ENCODE measurements around the gene KLHL11.

The KLHL11 gene

DNA sequence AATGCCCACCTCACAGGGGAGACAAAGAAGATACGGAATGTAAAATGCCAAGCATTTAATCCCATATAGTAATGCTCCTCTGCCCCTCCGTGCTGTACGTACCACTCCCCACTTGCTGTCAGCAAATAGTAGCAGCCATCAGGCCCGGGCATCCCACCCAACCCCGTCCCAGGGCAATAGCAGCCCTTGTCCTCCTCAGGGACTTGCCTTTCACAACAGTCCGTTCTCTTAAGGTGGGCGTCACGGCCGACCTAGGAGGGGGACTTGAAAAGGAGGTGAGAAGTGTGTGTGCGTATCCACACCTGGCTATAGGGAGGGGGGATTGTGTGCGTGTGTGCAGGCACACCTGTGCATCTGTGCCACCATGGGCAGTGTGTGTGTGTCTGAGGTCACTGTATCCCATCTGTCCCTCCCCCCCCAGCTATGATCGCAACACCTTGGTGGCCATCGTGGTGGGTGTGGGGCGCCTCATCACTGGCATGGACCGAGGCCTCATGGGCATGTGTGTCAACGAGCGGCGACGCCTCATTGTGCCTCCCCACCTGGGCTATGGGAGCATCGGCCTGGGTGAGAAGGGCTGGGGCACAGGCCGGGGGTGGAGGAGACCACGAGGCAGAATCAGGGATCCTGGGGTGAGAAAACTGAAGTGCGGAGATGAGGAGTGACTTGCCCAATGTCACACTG lies 48.4 kb downstream of the KLHL11 start:
- H3K4me3 ChIP-seq (replicated peaks in 1 of 2; ENCODE audit: low read depth in 2 of 2, low read length in 2 of 2): no peak overlapping the region
- DNase-seq (ENCODE audit: low read depth in 2 of 2): no peak
- TF ChIP-seq, protein P1, sequence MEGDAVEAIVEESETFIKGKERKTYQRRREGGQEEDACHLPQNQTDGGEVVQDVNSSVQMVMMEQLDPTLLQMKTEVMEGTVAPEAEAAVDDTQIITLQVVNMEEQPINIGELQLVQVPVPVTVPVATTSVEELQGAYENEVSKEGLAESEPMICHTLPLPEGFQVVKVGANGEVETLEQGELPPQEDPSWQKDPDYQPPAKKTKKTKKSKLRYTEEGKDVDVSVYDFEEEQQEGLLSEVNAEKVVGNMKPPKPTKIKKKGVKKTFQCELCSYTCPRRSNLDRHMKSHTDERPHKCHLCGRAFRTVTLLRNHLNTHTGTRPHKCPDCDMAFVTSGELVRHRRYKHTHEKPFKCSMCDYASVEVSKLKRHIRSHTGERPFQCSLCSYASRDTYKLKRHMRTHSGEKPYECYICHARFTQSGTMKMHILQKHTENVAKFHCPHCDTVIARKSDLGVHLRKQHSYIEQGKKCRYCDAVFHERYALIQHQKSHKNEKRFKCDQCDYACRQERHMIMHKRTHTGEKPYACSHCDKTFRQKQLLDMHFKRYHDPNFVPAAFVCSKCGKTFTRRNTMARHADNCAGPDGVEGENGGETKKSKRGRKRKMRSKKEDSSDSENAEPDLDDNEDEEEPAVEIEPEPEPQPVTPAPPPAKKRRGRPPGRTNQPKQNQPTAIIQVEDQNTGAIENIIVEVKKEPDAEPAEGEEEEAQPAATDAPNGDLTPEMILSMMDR (IDR thresholded peaks at IDR 0.05; ENCODE audit: low read depth, low read length): no peak

DNA sequence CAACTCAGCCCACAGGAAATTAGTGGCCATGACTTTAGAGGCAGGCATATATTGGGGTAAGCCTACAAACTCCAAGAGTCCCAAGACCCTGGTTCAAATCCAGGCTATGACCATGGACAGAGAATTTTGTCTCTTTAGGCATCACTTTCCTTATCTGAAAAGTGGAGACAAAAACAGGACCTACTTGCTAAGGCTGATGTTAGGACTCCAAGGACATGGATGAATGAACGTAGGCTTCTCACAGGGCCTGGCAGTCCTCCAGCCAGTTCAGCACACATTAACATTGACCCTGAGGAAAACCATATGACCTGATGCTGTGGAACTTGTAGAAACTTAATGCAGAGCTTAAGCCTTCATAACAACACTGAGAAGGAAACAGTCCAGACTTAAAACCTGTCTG lies 51.0 kb downstream of the KLHL11 start:
- TF ChIP-seq, protein P1 (IDR thresholded peaks at IDR 0.05; ENCODE audit: low read depth, low read length): no peak
- peak overlapping the region; percentile 77 to 82 for H3K4me3 ChIP-seq (replicated peaks in 1 of 2; ENCODE audit: low read depth in 2 of 2, low read length in 2 of 2)
- peak; percentile 31 to 49 for DNase-seq (ENCODE audit: low read depth in 2 of 2)

DNA sequence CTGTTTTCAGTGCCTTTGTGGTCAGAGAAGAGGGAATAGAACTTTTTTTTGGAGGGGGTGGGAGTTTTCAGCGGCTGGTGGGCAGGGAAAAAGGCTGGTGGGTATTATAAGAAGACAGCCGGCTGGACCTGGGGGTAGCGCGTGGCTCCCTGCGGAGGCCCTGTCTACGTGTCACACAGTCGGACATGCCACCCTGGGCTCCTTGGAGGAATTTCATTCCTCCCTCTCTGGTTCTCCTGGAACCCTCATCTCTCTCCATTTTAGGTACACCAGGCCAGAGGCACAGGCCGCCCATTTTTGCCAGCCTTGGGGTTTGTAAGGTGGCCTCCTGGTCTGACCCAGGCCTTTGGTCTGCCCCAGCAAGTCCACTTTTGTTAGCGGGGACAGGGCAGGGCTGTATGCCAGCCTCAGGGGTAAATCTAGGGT lies 51.5 kb downstream of the KLHL11 start:
- H3K4me3 ChIP-seq (replicated peaks in 1 of 2; ENCODE audit: low read depth in 2 of 2, low read length in 2 of 2): peak overlapping the region; percentile 77 to 82
- DNase-seq (ENCODE audit: low read depth in 2 of 2): no peak
- TF ChIP-seq, protein P1 (IDR thresholded peaks at IDR 0.05; ENCODE audit: low read depth, low read length): no peak

DNA sequence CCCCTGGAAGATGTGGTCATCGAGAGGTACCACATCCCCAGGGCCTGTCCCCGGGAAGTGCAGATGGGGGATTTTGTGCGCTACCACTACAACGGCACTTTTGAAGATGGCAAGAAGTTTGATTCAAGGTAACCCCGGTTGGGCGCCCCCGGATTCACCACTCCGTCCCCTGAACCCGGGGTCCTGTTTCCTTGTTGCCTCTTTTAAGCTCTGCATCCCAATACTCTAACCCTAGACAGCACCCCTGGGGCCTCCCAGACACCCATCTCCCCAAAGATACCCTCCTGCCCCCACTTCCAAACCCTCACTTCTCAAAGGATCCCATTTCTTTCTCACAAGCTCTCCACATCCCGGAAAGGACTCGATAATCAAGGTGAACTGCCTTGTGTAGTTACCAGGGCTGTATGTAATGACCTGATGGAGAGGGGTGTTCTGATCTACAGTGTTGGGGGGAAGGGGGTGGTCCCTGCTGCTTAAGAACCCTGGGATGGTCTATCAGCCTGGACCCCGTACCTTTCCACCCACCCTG lies 52.0 kb downstream of the KLHL11 start:
- DNase-seq (ENCODE audit: low read depth in 2 of 2): no peak
- TF ChIP-seq, protein P1 (IDR thresholded peaks at IDR 0.05; ENCODE audit: low read depth, low read length): no peak
- peak overlapping the region; percentile 77 to 82 for H3K4me3 ChIP-seq (replicated peaks in 1 of 2; ENCODE audit: low read depth in 2 of 2, low read length in 2 of 2)

DNA sequence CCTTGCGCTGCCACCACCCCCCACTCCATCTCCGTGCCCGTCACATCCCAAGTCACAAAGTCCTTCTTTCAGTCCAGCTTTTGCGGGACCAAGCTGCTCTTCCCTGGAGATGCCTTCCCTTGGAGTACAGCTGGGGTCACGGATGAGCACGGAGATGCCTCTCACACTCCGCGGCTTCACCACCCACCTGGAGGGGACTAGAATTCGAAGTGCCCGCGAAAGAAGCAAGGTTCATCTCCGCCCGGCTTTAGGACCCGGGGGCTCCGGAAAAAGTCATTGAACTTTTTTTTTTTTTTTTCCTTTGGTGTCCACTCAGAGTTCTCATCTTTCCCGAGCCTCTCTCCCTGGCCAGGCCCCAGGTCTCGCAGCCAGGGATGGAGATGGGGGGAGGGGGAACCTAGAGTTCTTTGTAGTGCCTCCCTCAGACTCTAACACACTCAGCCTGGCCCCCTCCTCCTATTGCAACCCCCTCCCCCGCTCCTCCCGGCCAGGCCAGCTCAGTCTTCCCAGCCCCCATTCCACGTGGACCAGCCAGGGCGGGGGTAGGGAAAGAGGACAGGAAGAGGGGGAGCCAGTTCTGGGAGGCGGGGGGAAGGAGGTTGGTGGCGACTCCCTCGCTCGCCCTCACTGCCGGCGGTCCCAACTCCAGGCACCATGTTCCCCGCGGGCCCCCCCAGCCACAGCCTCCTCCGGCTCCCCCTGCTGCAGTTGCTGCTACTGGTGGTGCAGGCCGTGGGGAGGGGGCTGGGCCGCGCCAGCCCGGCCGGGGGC lies 52.7 kb downstream of the KLHL11 start, which contains the start of gene FKBP10:
Gene FKBP10, plus strand, starts transcription at position 624 of the 771 bp plus-strand sequence. Its CDS starts 31 bp downstream, at position 655.
- peak within 1 kb of the TSS; percentile 77 to 82 for H3K4me3 ChIP-seq (replicated peaks in 1 of 2; ENCODE audit: low read depth in 2 of 2, low read length in 2 of 2)
- TF ChIP-seq, protein P1 (IDR thresholded peaks at IDR 0.05; ENCODE audit: low read depth, low read length): no peak
- DNase-seq (ENCODE audit: low read depth in 2 of 2): peak; percentile 88

DNA sequence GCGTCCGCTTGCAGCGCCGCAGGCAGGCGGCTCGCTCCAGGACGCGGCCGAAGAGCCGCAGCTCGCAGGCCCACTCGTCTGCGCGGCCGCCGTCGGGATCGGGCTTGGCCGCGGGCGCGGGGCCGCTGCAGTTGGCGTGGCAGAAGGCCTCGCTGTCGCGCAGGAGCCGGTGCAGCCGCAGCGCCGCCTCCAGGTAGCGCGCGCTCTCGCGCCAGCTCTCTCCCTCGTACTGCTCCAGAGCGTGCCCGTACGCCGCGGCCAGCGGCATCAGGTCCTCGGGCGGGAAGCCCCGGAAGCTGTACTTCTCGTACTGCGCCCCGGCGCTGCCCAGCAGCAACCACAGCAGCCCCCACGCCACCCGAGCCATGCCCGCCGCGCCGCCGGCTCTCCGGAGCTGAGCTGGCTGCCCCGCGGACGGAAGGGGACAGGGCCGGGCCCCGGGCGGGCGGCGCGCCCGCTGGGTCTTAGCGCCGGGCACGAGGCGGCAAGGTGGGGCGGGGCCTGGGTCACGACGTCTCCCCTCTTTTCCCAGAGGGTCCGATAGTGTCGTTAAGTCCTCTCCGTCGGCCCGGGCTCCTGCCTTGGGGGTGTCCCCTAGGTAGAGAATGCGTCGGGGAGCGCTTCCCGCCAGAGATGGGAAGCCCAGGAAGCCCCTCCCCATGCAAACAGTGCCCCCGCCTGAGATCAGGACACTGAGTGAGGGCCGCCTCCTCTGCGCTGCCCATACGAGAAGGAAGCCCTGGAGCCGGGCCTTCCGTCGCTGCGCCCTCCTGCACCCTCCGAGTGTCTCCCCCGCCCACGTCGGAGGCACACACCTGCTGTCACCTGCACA lies 53.5 kb downstream of the KLHL11 start, which contains the start of gene P3H4:
Gene P3H4, minus strand, starts transcription at position 401 of the 832 bp plus-strand sequence. Its CDS starts 34 bp downstream, at position 367.
- H3K4me3 ChIP-seq (replicated peaks in 1 of 2; ENCODE audit: low read depth in 2 of 2, low read length in 2 of 2): peak within 1 kb of the TSS; percentile 77 to 82
- peak; percentile 78 to 82 for DNase-seq (ENCODE audit: low read depth in 2 of 2)
- TF ChIP-seq, protein P1 (IDR thresholded peaks at IDR 0.05; ENCODE audit: low read depth, low read length): peak; percentile 57

Measured in cardiac fibroblast (primary cell).